H9 (cell line): Measurements from ENCODE around the gene SPECC1L. TPM values are rescaled to one million over a fixed set of nuclear protein-coding genes. Genes with fewer than 3 reads are reported as not detected.

Experiments
- DNase-seq: peaks from one replicate; pipeline ENCODE4 v3.0.0-alpha.2; 2017
- H2AFZ ChIP-seq: one replicate; pipeline ENCODE4 v1.6.1; 2013; ENCODE audit warnings: mild to moderate bottlenecking, low read length, control low read depth, moderate library complexity
- H2AK5ac ChIP-seq: 2 replicates; pipeline ENCODE4 v1.6.1; 2013; ENCODE audit warnings: low read length, control low read depth, mixed read lengths; ENCODE audit not compliant: insufficient read length
- H2BK120ac ChIP-seq: one replicate; pipeline ENCODE4 v1.6.1; 2013; ENCODE audit warnings: low read depth, mild to moderate bottlenecking, low read length, control low read depth, inconsistent platforms; ENCODE audit not compliant: poor library complexity, severe bottlenecking
- H2BK12ac ChIP-seq: 2 replicates; pipeline ENCODE4 v1.6.1; 2013; ENCODE audit warnings: low read length, control low read depth, mixed read lengths, low read depth; ENCODE audit not compliant: insufficient read length
- H2BK15ac ChIP-seq: 2 replicates; pipeline ENCODE4 v1.6.1; 2013; ENCODE audit warnings: low read depth, low read length, control low read depth
- H2BK20ac ChIP-seq: one replicate; pipeline ENCODE4 v1.6.1; 2013; ENCODE audit warnings: low read depth, mild to moderate bottlenecking, low read length, control low read depth, inconsistent platforms; ENCODE audit not compliant: poor library complexity, severe bottlenecking
- H2BK5ac ChIP-seq: 2 replicates; pipeline ENCODE4 v1.6.1; 2013; ENCODE audit warnings: low read length, control low read depth, mixed read lengths; ENCODE audit not compliant: insufficient read length
- H3K14ac ChIP-seq: 2 replicates; pipeline ENCODE4 v1.6.1; 2013; ENCODE audit warnings: low read length, control low read depth; ENCODE audit not compliant: insufficient read depth
- H3K18ac ChIP-seq: 2 replicates; pipeline ENCODE4 v1.6.1; 2013; ENCODE audit warnings: low read depth, mild to moderate bottlenecking, mixed read lengths, low read length, control low read depth; ENCODE audit not compliant: insufficient read length
- H3K23ac ChIP-seq: 2 replicates; pipeline ENCODE4 v1.6.1; 2013; ENCODE audit warnings: low read length, control low read depth, mixed read lengths, low read depth; ENCODE audit not compliant: insufficient read length
- H3K23me2 ChIP-seq: 2 replicates; pipeline ENCODE4 v1.6.1; 2013; ENCODE audit warnings: low read depth, mild to moderate bottlenecking, mixed read lengths, low read length, control low read depth; ENCODE audit not compliant: insufficient read length, poor library complexity, severe bottlenecking
- H3K27ac ChIP-seq: 2 replicates; pipeline ENCODE4 v1.5.1; 2013; ENCODE audit warnings: low read length, control low read depth, mixed read lengths, low read depth; ENCODE audit not compliant: insufficient read length
- H3K27me3 ChIP-seq: 2 replicates; pipeline ENCODE4 v1.6.1; 2013; ENCODE audit warnings: low read length, control low read depth, inconsistent platforms; ENCODE audit not compliant: insufficient read depth
- H3K4ac ChIP-seq: 2 replicates; pipeline ENCODE4 v1.6.1; 2013; ENCODE audit warnings: low read depth, mild to moderate bottlenecking, control low read depth, inconsistent platforms, low read length, moderate library complexity
- H3K4me1 ChIP-seq: 2 replicates; pipeline ENCODE4 v1.6.1; 2013; ENCODE audit warnings: low read length, control low read depth, inconsistent platforms; ENCODE audit not compliant: insufficient read depth
- H3K4me2 ChIP-seq: 2 replicates; pipeline ENCODE4 v1.6.1; 2013; ENCODE audit warnings: low read length, control low read depth, mixed read lengths; ENCODE audit not compliant: insufficient read length, insufficient read depth
- H3K56ac ChIP-seq: 2 replicates; pipeline ENCODE4 v1.6.1; 2013; ENCODE audit warnings: low read depth, mild to moderate bottlenecking, mixed read lengths, low read length, control low read depth; ENCODE audit not compliant: insufficient read length
- H3K79me1 ChIP-seq: 2 replicates; pipeline ENCODE4 v1.6.1; 2013; ENCODE audit warnings: low read depth, mild to moderate bottlenecking, moderate library complexity, low read length, control low read depth, inconsistent platforms; ENCODE audit not compliant: insufficient read depth, poor library complexity, severe bottlenecking
- H3K79me2 ChIP-seq: 2 replicates; pipeline ENCODE4 v1.6.1; 2013; ENCODE audit warnings: low read length, control low read depth, inconsistent platforms; ENCODE audit not compliant: insufficient read depth
- H3K9ac ChIP-seq: 2 replicates; pipeline ENCODE4 v1.6.1; 2013; ENCODE audit warnings: low read length, control low read depth, mixed read lengths; ENCODE audit not compliant: insufficient read length; ENCODE audit errors: extremely low read depth
- H3K9me3 ChIP-seq: one replicate; pipeline ENCODE4 v1.6.1; 2013; ENCODE audit warnings: low read depth, low read length, inconsistent platforms; ENCODE audit not compliant: control insufficient read depth
- H3T11ph ChIP-seq: one replicate; pipeline ENCODE4 v1.6.1; 2013; ENCODE audit warnings: mild to moderate bottlenecking, low read length, control low read depth, inconsistent platforms
- H4K20me1 ChIP-seq: one replicate; pipeline ENCODE4 v1.6.1; 2013; ENCODE audit not compliant: control insufficient read depth, insufficient read length, insufficient read depth
- H4K5ac ChIP-seq: 2 replicates; pipeline ENCODE4 v1.6.1; 2013; ENCODE audit warnings: low read depth, mild to moderate bottlenecking, mixed read lengths, low read length, control low read depth; ENCODE audit not compliant: insufficient read length
- H4K8ac ChIP-seq: replicated peaks from 2 replicates; pipeline ENCODE4 v1.6.1; 2013; ENCODE audit warnings: low read length, control low read depth, mixed read lengths, low read depth; ENCODE audit not compliant: insufficient read length
- H4K91ac ChIP-seq: 2 replicates; pipeline ENCODE4 v1.6.1; 2013; ENCODE audit warnings: low read depth, mild to moderate bottlenecking, moderate library complexity, mixed read lengths, low read length, control low read depth; ENCODE audit not compliant: insufficient read length
- H3K27ac Mint-ChIP-seq, 3 experiments: 2 replicates in 2 of 3; 3 replicates in 1 of 3; pipeline ENCODE4 v1.8.0; 2020 to 2021; ENCODE audit warnings: mixed read lengths in 3 of 3, mild to moderate bottlenecking in 1 of 3, moderate library complexity in 1 of 3
- H3K27me3 Mint-ChIP-seq: 2 replicates; pipeline ENCODE4 v1.8.0; 2021; ENCODE audit warnings: low read depth, mild to moderate bottlenecking, moderate library complexity, mixed read lengths
- H3K36me3 Mint-ChIP-seq, 3 experiments: 2 replicates in 2 of 3; 3 replicates in 1 of 3; pipeline ENCODE4 v1.8.0; 2020 to 2021; ENCODE audit warnings: low read depth in 3 of 3, mixed read lengths in 3 of 3; ENCODE audit not compliant: insufficient read depth in 1 of 3
- H3K4me1 Mint-ChIP-seq, 2 experiments: 2 replicates each; pipeline ENCODE4 v1.8.0; 2020; ENCODE audit warnings: mixed read lengths in 2 of 2
- H3K4me3 Mint-ChIP-seq, 2 experiments: 2 replicates in 1 of 2; 3 replicates in 1 of 2; pipeline ENCODE4 v1.8.0; 2020 to 2021; ENCODE audit warnings: mild to moderate bottlenecking in 2 of 2, mixed read lengths in 2 of 2, moderate library complexity in 1 of 2
- H3K9me3 Mint-ChIP-seq, 2 experiments: 2 replicates in 1 of 2; 3 replicates in 1 of 2; pipeline ENCODE4 v1.8.0; 2020; ENCODE audit warnings: mild to moderate bottlenecking in 2 of 2, mixed read lengths in 2 of 2, moderate library complexity in 1 of 2
- WGBS: extraction: QIAGEN DNeasy Blood & Tissue Kit; methylation state at CpG from one replicate; pipeline ENCODE4 v1.1.7; 2013; ENCODE audit warnings: missing lambda C conversion rate, low lambda C conversion rate, mixed read lengths; ENCODE audit not compliant: insufficient read length; ENCODE audit errors: extremely low coverage; 5-methylcytosine and 5-hydroxymethylcytosine counted together
- total RNA-seq: library from RNA; stranded (reverse); gene quantifications from 2 replicates; pipeline ENCODE4 v1.2.1, GENCODE V29; 2021
- TF ChIP-seq, protein P1 (sequence below): fragments of 200-600 bp; sonication (generic); conservative IDR thresholded peaks from 3 replicates; pipeline ENCODE4 v1.8.0; 2021; ENCODE audit warnings: antibody characterized with exemption, mild to moderate bottlenecking

Gene SPECC1L
- total RNA-seq, 1 experiment from 2014 or later = 57.1 TPM

GRCh38 chr22:24407884-24408283, 137.3 kb downstream of the SPECC1L start:
- H3K4me2 ChIP-seq = no peak overlapping the region
- H2BK12ac ChIP-seq = no peak overlapping the region
- H3K23ac ChIP-seq = no peak overlapping the region
- no peaks in the 10 kb centered on the region for H3K79me1 ChIP-seq
- H4K8ac ChIP-seq = no peak overlapping the region
- no peak overlapping the region for H2BK20ac ChIP-seq
- H3K18ac ChIP-seq = no peak overlapping the region
- Mint-ChIP-seq H3K27ac (peak overlapping the region in 2 of 3 experiments; percentile 67 to 91; a peak in 4 of 7 replicates), H3K36me3 (peaks cover 18 to 34% (median 31%) of the 10 kb centered on the region in 3 experiments), H3K4me3 (no peak overlapping the region), H3K4me1 (peaks cover 15 to 17% of the 10 kb centered on the region in 2 experiments), H3K27me3 (no peaks in the 10 kb centered on the region), H3K9me3 (no peaks in the 10 kb centered on the region)
- H3K14ac ChIP-seq = no peak overlapping the region
- no peak overlapping the region for H3T11ph ChIP-seq
- H3K23me2 ChIP-seq = no peaks in the 10 kb centered on the region
- H4K5ac ChIP-seq = no peak overlapping the region
- H2BK15ac ChIP-seq = no peak overlapping the region
- H2BK120ac ChIP-seq = no peak overlapping the region
- no peaks in the 10 kb centered on the region for H3K27me3 ChIP-seq
- no CpG with 5 or more reads among the region's 4 CpGs for WGBS
- H4K20me1 ChIP-seq = no peaks in the 10 kb centered on the region
- no peak overlapping the region for H4K91ac ChIP-seq
- H3K4ac ChIP-seq = no peak overlapping the region
- no peak overlapping the region for H3K56ac ChIP-seq
- no peaks in the 10 kb centered on the region for H3K9me3 ChIP-seq
- TF ChIP-seq, protein P1, sequence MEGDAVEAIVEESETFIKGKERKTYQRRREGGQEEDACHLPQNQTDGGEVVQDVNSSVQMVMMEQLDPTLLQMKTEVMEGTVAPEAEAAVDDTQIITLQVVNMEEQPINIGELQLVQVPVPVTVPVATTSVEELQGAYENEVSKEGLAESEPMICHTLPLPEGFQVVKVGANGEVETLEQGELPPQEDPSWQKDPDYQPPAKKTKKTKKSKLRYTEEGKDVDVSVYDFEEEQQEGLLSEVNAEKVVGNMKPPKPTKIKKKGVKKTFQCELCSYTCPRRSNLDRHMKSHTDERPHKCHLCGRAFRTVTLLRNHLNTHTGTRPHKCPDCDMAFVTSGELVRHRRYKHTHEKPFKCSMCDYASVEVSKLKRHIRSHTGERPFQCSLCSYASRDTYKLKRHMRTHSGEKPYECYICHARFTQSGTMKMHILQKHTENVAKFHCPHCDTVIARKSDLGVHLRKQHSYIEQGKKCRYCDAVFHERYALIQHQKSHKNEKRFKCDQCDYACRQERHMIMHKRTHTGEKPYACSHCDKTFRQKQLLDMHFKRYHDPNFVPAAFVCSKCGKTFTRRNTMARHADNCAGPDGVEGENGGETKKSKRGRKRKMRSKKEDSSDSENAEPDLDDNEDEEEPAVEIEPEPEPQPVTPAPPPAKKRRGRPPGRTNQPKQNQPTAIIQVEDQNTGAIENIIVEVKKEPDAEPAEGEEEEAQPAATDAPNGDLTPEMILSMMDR = no peak
- H3K4me1 ChIP-seq = no peaks in the 10 kb centered on the region
- H3K9ac ChIP-seq = no peak overlapping the region
- no peak overlapping the region for H2BK5ac ChIP-seq
- H2AFZ ChIP-seq = no peak overlapping the region
- no peak overlapping the region for H2AK5ac ChIP-seq
- H3K79me2 ChIP-seq = no peaks in the 10 kb centered on the region
- no peak overlapping the region for H3K27ac ChIP-seq
- no peak for DNase-seq
